Measurements from ENCODE around the gene LRP10.
"Not testable (repeated sequence)": the region's sequence is repeated elsewhere in the genome, so short reads cannot be mapped to it uniquely, and the experiment has no call there.

The LRP10 gene

GRCh38 chr14:22848351-22849164, 23.0 kb upstream of the LRP10 start:
- Histone ChIP-seq H3K9ac (ENCODE audit: low read depth, low read length) (peak overlapping the region; percentile 14), H3K4me1 (ENCODE audit: insufficient read depth, low read length) (peaks cover 23% of the 10 kb centered on the region), H3K9me3 (ENCODE audit: control insufficient read depth, insufficient read depth, low read length) (no peaks in the 10 kb centered on the region), H3K36me3 (ENCODE audit: insufficient read depth, low read length) (peaks cover 10% of the 10 kb centered on the region; the same call in 1 of the 2 replicates)

DNA sequence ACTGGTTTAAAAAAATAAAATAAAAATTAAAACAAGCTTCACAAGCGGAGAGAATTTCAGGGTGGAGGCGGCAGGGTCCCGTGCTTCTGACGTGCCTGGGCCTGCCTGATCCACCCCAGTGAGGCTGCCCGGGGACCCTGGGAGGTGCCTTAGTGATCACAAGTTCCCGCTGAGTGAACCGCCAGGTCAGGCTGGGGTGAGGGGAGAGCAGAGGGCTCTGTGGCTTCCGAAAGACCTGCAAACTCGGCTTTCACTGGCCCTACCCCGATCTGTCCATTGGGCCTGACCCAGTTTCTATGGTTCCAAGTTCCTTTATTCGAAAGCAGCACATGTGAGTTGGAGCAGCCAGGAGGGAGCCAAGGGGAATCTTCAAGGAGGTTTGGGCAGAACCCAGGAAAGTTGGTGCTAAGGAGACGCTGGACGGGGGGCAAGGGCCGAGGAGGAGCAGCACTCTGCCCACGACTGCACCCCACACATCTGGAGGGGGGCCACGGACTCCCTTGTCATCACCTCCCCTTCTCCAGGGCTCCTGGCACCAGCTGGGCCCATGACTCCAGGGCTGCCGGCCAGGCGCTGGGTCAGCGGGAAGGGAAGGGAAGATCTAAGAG, 22.2 kb upstream of the LRP10 start:
- no peak overlapping the region; the same call in 1 of the 2 replicates for H3K9ac ChIP-seq (ENCODE audit: low read depth, low read length)
- H3K36me3 ChIP-seq (ENCODE audit: insufficient read depth, low read length) = peaks cover 7% of the 10 kb centered on the region; the same call in 1 of the 2 replicates
- peaks cover 23% of the 10 kb centered on the region for H3K4me1 ChIP-seq (ENCODE audit: insufficient read depth, low read length)
- no peaks in the 10 kb centered on the region for H3K9me3 ChIP-seq (ENCODE audit: control insufficient read depth, insufficient read depth, low read length)

DNA sequence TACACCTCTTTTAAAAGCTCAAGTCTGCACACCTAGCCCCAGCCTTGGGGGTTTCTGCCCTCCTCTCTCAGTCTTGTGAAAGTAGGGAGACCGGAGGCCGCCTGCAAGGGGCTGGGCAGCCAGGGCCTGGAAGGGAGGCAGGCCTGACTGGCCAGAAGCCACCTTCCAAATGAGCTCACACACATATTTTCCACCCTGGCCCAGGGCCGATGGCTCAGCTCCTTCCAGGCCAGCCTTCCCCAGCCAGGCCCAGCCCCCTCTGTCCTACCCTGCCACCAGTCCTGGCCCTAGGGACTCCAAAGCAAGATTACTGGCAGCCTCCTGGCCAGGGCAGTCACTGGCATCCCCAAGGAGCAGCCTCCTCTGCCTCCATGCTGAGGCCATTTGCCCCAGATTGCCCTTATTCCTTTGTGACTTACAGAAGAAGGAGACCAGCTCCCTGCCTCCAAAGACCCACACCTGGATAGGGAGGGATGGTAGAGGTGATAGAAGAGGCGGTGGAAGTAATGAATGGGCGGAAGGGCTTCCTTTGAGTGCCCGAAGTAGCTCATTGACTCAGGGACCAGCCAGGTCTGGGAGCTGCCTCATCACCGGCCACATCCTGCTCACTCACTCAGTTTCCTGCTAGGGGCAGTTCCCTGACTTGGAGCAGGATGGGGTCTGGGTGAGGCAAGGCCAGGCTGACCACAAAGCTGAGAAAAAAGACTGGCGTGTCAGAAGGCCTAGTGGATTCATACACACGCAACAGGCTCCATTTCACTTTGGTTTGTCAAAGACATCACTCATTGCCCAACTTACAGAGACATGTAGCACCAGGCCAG, 20.4 kb upstream of the LRP10 start:
- H3K4me1 ChIP-seq (ENCODE audit: insufficient read depth, low read length) = peaks cover 23% of the 10 kb centered on the region
- H3K36me3 ChIP-seq (ENCODE audit: insufficient read depth, low read length) = no peaks in the 10 kb centered on the region
- no peak overlapping the region for H3K9ac ChIP-seq (ENCODE audit: low read depth, low read length)
- no peaks in the 10 kb centered on the region for H3K9me3 ChIP-seq (ENCODE audit: control insufficient read depth, insufficient read depth, low read length)

DNA sequence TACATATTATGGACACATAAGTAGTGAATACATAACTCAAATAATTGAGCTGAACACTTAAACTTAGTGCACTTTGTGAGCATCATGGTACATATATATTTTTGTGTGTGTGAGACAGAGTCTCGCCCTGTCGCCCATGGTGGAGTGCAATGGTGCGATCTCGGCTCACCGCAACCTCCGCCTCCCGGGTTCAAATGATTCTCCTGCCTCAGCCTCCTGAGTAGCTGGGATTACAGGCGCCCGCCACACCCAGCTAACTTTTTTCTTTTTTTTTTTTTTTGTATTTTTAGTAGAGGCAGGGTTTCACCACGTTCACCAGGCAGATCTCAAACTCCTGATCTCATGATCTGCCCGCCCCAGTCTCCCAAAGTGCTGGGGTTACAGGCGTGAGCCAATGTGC, 19.4 kb upstream of the LRP10 start:
- not testable (repeated sequence) for H3K9me3 ChIP-seq (ENCODE audit: control insufficient read depth, insufficient read depth, low read length); H3K36me3 ChIP-seq (ENCODE audit: insufficient read depth, low read length); H3K9ac ChIP-seq (ENCODE audit: low read depth, low read length)
- H3K4me1 ChIP-seq (ENCODE audit: insufficient read depth, low read length) = peaks cover 23% of the 10 kb centered on the region

DNA sequence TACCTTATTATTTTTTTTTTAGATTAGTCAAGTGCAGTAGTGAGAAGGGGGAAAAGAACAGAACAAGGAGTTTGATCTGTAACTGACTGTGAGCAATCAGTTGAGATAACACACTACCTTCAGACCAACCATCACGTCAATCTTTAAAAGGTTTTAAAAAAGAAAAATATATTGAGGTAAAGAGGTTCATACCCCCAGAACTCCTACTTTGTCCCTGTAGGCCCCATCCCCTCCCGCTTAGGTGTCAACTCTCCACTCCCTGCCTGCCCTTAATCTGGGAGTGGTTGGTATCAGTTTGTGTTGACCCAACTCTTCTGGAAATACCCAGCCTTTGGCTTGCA, 19.0 kb upstream of the LRP10 start:
- no peak overlapping the region for H3K9ac ChIP-seq (ENCODE audit: low read depth, low read length)
- peaks cover 23% of the 10 kb centered on the region for H3K4me1 ChIP-seq (ENCODE audit: insufficient read depth, low read length)
- no peaks in the 10 kb centered on the region for H3K36me3 ChIP-seq (ENCODE audit: insufficient read depth, low read length)
- no peaks in the 10 kb centered on the region for H3K9me3 ChIP-seq (ENCODE audit: control insufficient read depth, insufficient read depth, low read length)

- H3K9me3 ChIP-seq (ENCODE audit: control insufficient read depth, insufficient read depth, low read length) = no peaks in the 10 kb centered on the region
- peaks cover 19% of the 10 kb centered on the region for H3K4me1 ChIP-seq (ENCODE audit: insufficient read depth, low read length)
- no peaks in the 10 kb centered on the region for H3K36me3 ChIP-seq (ENCODE audit: insufficient read depth, low read length)
- peak overlapping the region; percentile 56 for H3K9ac ChIP-seq (ENCODE audit: low read depth, low read length)
Measured at GRCh38 chr14:22852940-22853767, 18.4 kb upstream of the LRP10 start.

- H3K4me1 ChIP-seq (ENCODE audit: insufficient read depth, low read length); H3K9ac ChIP-seq (ENCODE audit: low read depth, low read length); H3K9me3 ChIP-seq (ENCODE audit: control insufficient read depth, insufficient read depth, low read length); H3K36me3 ChIP-seq (ENCODE audit: insufficient read depth, low read length): not testable (repeated sequence)
Measured at GRCh38 chr14:22854296-22854695, 17.2 kb upstream of the LRP10 start.

DNA sequence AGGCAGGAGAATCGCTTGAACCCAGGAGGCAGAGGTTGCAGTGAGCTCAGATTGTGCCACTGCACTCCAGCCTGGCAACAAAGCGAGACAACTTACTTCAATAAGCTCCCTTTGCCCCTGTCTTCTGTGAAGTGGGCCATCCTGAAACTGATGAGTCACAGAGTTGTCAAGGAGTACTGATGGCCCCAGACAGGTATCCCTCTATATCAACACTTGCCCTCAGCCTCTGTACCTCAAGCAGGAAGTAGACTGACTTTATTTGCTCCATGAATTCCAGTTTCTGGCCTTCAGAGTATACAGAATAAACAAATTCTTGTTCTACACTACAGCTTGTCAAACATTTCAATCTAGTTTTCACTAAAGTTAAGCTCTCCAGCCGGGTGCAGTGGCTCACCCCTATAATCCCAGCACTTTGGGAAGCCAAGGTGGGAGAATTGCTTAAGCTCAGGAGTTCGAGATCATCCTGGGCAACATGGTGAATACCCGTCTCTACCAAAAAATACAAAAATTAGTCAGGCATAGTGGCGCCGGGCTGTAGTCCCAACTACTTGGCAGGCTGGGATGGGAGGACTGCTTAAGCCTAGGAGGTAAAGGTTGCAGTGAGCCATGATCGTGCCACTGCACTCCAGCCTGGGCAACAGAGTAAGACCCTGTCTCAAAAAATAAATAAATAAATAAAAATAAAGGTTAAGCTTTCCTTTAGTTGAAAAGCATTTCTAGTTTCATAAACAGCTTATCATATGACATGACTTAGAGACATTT, 16.4 kb upstream of the LRP10 start:
- Histone ChIP-seq H3K9ac (ENCODE audit: low read depth, low read length) (no peak overlapping the region), H3K36me3 (ENCODE audit: insufficient read depth, low read length) (no peaks in the 10 kb centered on the region), H3K4me1 (ENCODE audit: insufficient read depth, low read length) (peaks cover 6% of the 10 kb centered on the region; the same call in 1 of the 2 replicates), H3K9me3 (ENCODE audit: control insufficient read depth, insufficient read depth, low read length) (no peaks in the 10 kb centered on the region)

DNA sequence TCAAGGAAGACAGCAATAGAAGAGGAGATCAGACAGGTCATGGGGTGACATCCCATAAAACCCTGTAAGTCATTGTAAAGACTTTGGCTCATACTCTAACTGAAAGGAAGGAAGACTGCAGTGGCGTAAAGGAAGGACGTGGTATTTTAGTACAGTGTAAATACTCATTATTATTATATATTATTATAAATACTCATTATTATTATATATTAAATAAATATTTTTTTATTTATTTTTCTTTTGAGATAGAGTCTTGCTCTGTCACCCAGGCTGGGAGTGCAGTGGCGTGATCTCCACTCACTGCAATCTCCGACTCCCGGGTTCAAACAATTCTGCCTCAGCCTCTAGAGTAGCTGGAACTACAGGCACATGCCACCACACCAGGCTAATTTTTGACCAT, 15.1 kb upstream of the LRP10 start:
- Histone ChIP-seq H3K9me3 (ENCODE audit: control insufficient read depth, insufficient read depth, low read length) (no peaks in the 10 kb centered on the region), H3K9ac (ENCODE audit: low read depth, low read length) (no peak overlapping the region), H3K36me3 (ENCODE audit: insufficient read depth, low read length) (no peaks in the 10 kb centered on the region), H3K4me1 (ENCODE audit: insufficient read depth, low read length) (peaks cover 6% of the 10 kb centered on the region; the same call in 1 of the 2 replicates)

GRCh38 chr14:22860377-22860776, 11.2 kb upstream of the LRP10 start:
- H3K9ac ChIP-seq (ENCODE audit: low read depth, low read length); H3K4me1 ChIP-seq (ENCODE audit: insufficient read depth, low read length); H3K9me3 ChIP-seq (ENCODE audit: control insufficient read depth, insufficient read depth, low read length); H3K36me3 ChIP-seq (ENCODE audit: insufficient read depth, low read length): not testable (repeated sequence)

- H3K9me3 ChIP-seq (ENCODE audit: control insufficient read depth, insufficient read depth, low read length) = no peaks in the 10 kb centered on the region
- no peaks in the 10 kb centered on the region; the same call in 1 of the 2 replicates for H3K4me1 ChIP-seq (ENCODE audit: insufficient read depth, low read length)
- no peak overlapping the region for H3K9ac ChIP-seq (ENCODE audit: low read depth, low read length)
- no peaks in the 10 kb centered on the region for H3K36me3 ChIP-seq (ENCODE audit: insufficient read depth, low read length)
Measured at GRCh38 chr14:22861651-22862050, 9.9 kb upstream of the LRP10 start.

- Histone ChIP-seq H3K9me3 (ENCODE audit: control insufficient read depth, insufficient read depth, low read length) (no peaks in the 10 kb centered on the region), H3K36me3 (ENCODE audit: insufficient read depth, low read length) (no peaks in the 10 kb centered on the region), H3K4me1 (ENCODE audit: insufficient read depth, low read length) (no peaks in the 10 kb centered on the region; the same call in 1 of the 2 replicates), H3K9ac (ENCODE audit: low read depth, low read length) (no peak overlapping the region)
Measured at GRCh38 chr14:22864979-22865378, 6.6 kb upstream of the LRP10 start.

All from ES-I3 (cell line).